GM21423 (cell line): Measurements from ENCODE around the gene FZD10.

Experiments
- ATAC-seq: cut with Tn5 transposase; IDR thresholded peaks from one replicate; pipeline ENCODE4 v1.9.1; 2021; ENCODE audit warnings: mild to moderate bottlenecking, moderate library complexity; ENCODE audit not compliant: unreplicated experiment

FZD10 gene

DNA sequence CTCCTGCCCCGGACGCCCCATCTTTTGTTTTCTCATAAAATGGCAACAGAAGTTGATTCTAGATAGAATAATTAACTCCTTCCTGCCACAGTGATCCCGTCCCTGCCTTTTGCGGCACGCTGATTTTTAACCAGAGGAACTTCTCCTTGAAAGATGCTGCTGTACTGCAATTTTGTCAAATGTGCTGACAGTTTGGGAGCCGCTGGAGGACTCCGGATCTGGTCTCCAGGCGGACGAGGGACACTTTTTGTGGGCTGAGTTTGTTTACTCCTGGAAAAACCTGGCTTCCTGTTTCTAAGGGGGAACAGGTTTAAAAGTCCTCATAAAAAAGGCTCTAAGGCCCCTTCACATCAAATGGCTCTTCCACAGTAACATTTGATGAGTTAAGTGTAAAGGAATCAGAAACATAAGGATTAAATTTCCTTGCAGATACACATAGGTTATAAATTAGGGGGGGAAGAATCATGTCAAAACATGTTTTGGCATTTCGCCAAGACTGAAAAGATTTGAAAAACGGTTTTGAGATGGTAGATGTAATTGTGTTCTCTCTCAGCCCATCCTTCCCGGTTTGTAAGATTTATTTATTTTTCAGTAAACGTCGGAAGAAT is 15.5 kb downstream of the FZD10 start:
- no peak for ATAC-seq

GRCh38 chr12:130178282-130178681 is 16.0 kb downstream of the FZD10 start:
- ATAC-seq, result no peak

GRCh38 chr12:130179191-130179590 is 16.9 kb downstream of the FZD10 start:
- ATAC-seq, result no peak

- ATAC-seq, result no peak
These were observed 17.4 kb downstream of the FZD10 start for GRCh38 chr12:130179621-130180020.

GRCh38 chr12:130181211-130181610 is 18.9 kb downstream of the FZD10 start:
- no peak for ATAC-seq

DNA sequence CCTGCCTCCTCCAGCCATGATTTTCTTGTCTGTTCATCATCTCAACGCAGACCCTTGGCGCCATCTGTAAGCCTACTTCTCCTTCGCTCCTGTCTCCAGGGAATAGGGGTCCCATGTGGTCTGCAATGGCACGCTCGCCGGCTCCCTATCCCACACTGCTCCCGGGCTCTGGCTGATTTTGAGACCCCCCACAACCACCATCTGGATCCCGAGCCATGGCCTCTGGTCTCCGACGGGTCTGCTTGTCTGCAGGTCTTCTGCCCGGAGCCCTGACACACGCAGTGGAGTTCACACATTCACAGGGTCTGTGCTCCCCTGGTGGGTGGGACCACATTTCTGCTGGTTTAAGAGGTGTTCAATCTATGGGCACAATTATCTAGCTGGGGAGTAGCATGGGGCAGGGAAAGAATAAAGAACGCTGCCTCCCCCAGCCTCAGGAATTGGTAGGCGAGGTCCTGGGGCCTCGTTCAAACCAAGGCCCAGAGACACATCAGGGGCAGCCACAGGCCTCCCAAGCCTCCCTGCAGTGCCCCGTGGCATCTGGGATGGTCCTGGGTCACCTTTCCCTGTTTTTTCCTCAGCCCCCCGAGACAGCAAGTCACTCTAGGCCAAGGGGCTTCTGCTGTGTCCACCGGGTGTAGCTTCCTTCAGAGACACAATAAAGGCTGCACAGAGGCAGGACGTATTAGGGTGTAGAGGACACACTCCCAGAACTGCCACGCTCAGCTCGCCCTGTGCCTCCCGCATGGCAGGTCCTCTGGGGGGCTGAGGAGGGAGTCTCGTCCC is 21.5 kb downstream of the FZD10 start:
- no peak for ATAC-seq

DNA sequence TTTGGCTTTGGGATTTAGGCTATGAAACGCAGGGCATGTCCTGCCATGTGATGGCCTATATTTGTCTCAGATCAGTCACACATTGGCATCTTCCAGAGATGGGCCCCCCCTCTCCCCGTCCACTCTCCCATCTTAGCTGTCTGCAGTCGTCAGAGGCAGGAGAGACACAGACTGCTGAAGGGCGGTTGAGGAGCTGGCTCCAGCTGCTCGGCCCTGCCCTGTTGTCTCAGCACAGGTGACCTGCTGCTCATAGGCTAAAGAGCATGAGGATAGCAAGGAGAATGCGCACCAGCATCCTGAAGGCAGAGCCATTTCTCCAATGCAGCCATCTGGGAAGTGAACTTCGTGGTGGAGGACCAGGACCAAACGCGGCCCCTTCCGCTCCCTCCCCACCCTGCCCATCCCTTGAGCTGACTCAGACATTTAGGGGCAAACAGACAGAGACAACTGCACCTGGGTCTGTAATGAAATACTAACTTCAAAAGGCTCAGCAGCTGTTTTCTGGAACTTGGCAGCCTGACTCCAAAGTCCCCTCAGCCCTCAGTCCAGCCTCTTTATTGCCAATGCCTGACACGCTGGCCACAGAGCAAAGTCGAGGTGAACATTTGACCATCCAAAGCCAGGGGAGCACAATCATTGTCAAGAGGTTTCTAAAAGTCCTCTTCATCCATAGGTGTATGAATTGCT is 22.3 kb downstream of the FZD10 start:
- no peak for ATAC-seq

DNA sequence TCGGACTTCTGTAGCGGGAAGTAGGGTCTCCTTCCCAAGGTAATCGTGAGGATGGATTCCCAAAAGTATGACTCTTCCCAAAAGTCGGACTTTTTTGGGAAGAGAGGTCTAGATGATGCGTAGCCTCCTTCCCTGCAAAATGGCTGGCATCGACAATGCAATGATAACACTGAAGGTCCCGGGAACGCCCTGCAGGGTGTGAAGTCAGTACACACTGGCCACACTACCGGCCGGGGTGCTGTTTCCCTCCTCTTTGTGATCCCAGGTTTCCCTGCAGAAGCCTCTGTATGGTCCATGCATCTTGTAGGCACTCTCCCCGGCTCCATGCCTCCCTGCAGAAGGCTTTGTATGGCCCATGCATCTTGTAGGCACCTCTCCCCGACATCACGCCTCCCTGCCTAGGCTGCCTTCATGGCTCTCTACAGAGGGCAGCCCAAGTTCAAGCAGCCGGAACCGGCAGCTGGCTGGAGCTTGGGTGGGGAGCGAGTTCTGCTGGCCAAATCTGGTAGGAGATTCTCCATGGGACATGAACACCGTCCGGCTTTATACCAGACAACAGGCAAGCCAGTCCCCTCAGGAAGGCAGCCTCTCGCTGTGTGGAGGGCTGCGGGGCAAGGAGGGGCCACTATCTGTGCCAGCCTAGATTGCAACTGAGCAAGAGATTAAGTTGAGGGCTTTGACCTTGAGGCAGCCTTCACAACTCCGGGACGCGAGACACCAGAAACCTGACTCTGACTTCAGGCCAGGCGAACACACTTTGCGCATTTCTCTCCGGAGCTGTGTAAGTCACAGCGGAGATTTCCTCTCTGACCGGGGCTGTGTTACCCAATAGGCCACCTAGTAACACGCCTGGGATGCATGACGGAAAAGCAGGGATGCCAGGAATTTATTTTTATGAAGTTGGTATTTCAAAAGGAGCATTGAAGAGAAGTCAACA is 23.5 kb downstream of the FZD10 start:
- no peak for ATAC-seq

GRCh38 chr12:130186651-130187268 is 24.5 kb downstream of the FZD10 start:
- ATAC-seq, result no peak

DNA sequence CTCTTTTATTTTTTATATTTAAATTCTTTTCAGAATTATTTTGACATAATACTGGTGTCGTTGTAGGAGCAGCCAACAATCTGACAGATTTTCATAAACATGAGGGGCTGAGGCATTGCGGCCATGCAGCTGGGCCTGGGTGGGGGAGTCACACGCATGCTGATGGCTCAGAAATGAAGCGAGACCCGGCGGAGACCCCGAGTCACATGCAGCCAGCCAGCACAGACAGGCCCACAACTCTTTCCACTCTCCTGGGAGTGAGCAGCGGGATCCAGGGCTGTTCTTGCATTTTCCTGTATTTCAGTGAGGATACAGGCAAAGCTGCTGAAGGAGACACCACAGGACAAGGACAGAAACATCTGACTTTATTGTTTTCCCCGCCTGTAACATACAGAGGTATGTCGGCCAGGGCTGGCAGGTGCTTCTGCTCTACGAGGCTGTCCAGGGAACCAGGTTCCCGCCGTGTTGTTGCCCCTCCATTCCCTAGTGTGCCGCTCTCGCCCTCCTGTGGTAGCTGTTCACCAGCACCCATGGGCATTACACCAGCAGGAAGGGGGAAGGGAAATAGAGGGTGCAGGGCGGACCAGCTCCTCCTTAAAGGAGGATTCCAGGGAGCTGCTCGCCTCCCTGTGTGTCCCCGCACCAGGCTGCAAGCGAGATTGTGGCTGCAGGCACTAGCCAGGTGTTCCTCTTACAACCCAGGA is 30.5 kb downstream of the FZD10 start:
- ATAC-seq, result no peak

- no peak for ATAC-seq
These were observed 31.9 kb downstream of the FZD10 start for GRCh38 chr12:130194154-130194553.

GRCh38 chr12:130195369-130195768 is 33.1 kb downstream of the FZD10 start:
- no peak for ATAC-seq

DNA sequence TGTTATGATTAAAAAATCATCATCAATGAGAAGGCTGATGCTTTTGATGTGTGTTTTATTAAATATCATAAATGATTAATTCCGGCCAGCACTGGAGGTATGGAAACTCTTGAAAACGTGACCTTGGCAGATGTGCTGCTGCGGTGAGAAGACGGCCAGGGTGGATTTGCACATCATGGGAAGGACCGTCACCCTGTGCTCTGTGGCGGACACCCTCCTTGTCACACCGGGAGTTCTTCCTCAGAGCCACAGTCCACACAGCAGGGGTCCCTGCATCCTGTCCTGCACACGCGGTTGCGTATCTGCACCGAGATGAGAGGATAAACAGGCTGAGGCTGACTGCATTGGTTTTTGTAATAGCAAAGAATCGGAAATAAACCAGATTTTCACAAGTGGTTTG is 33.5 kb downstream of the FZD10 start:
- ATAC-seq, result no peak

DNA sequence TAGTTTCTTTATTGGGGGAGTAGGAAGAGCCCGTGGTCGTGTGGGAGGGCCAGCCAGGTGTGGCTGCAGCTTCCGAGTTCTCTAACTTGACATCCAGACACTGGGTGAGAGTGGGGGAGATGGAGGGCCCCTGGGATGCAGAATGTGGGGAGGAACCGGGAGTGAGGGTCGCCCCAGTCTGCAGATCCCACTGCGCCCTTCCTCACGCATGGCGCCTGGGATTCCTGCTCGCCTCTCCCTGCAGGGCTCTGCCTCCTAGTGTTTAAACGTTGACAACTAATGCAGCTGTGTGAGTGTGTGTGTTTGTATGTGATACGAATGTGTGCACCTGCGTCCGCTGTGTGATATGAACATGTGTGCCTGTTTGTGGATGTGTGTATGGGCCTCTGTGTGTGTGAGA is 34.6 kb downstream of the FZD10 start:
- ATAC-seq, result no peak

- no peak for ATAC-seq
These were observed 35.9 kb downstream of the FZD10 start for GRCh38 chr12:130198026-130198662.

DNA sequence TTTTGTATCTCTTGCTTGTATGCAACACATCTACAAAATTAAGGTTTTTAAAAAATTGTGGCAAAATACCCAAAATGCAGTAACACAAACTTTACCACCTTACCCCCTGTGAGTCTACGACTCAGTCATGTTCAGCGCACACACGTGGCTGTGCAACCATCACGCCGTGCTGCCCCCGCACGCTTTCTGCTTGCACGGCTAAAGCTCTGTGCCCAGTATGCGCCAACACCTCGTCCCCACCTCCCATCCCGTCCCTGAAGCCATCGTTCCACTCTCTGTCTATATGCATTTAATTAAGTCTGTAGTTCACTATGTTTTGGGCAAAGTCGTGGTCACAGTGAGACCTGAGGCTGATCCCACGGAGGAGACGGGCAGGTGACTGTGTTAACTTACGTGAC is 36.4 kb downstream of the FZD10 start:
- ATAC-seq, result no peak

- no peak for ATAC-seq
These were observed 37.5 kb downstream of the FZD10 start for GRCh38 chr12:130199581-130200390.

GRCh38 chr12:130200445-130200844 is 38.2 kb downstream of the FZD10 start:
- ATAC-seq, result no peak

- ATAC-seq, result no peak
These were observed 38.8 kb downstream of the FZD10 start for GRCh38 chr12:130201037-130201436.
